ENCODE data around the gene IPO13. TPM values are rescaled to one million over a fixed set of nuclear protein-coding genes. Genes with fewer than 3 reads are reported as not detected.

IPO13 gene
- total and polyA plus RNA-seq, 2 donors (not counting 1 experiment from before 2014, with no cell fraction given) = 12.8 to 18.5 TPM

- H4K20me1 ChIP-seq (ENCODE audit: control insufficient read depth, extremely low read depth, insufficient read depth, low read length) = no peaks in the 10 kb centered on the region
- H3K9me3 ChIP-seq (ENCODE audit: control insufficient read depth, insufficient read depth, low read depth, low read length) = no peaks in the 10 kb centered on the region
- no peak overlapping the region for H3K27ac ChIP-seq (ENCODE audit: insufficient read depth, low read length)
- H3K4me1 ChIP-seq (ENCODE audit: control insufficient read depth, extremely low read depth, insufficient read depth, low read length) = no peaks in the 10 kb centered on the region
- H3K36me3 ChIP-seq (ENCODE audit: control insufficient read depth, insufficient read depth, low read length) = peaks cover 3% of the 10 kb centered on the region
- TF ChIP-seq EZH2 (IDR thresholded peaks at IDR 0.05; ENCODE audit: low read length, missing control alignments) (no peak), CTCF (conservative IDR thresholded peaks at IDR 0.05 in 1 of 2, IDR thresholded peaks at IDR 0.05 in 1 of 2; ENCODE audit: low read depth in 1 of 2, low read length in 2 of 2) (no peak)
- no peak overlapping the region for H3K4me2 ChIP-seq (ENCODE audit: extremely low read depth, insufficient read depth, low read length)
- H3K9ac ChIP-seq (ENCODE audit: insufficient read depth, low read length) = no peak overlapping the region
- DNase-seq (ENCODE audit: low read depth in 2 of 2) = no peak
- no peak overlapping the region for H2AFZ ChIP-seq (ENCODE audit: low read length)
- no peak overlapping the region for H3K4me3 ChIP-seq (replicated peaks in 1 of 4; ENCODE audit: control extremely low read depth in 1 of 4, insufficient read depth in 1 of 4, low read depth in 3 of 4, low read length in 4 of 4)
- no peaks in the 10 kb centered on the region for H3K27me3 ChIP-seq (ENCODE audit: control insufficient read depth, insufficient read depth, low read length)
- H3K79me2 ChIP-seq (ENCODE audit: control insufficient read depth, insufficient read depth, low read length) = no peaks in the 10 kb centered on the region
Observed at GRCh38 chr1:43901196-43901961, 45.4 kb upstream of the IPO13 start.

GRCh38 chr1:43902058-43902831 lies 44.5 kb upstream of the IPO13 start:
- no peaks in the 10 kb centered on the region for H3K27me3 ChIP-seq (ENCODE audit: control insufficient read depth, insufficient read depth, low read length)

More at GRCh38 chr1:43902058-43902831, 44.5 kb upstream of the IPO13 start:
- no peak for DNase-seq (ENCODE audit: low read depth in 2 of 2)
- Histone ChIP-seq H3K4me1 (ENCODE audit: control insufficient read depth, extremely low read depth, insufficient read depth, low read length) (no peaks in the 10 kb centered on the region), H3K36me3 (ENCODE audit: control insufficient read depth, insufficient read depth, low read length) (peaks cover 3% of the 10 kb centered on the region), H3K27ac (ENCODE audit: insufficient read depth, low read length) (no peak overlapping the region), H4K20me1 (ENCODE audit: control insufficient read depth, extremely low read depth, insufficient read depth, low read length) (no peaks in the 10 kb centered on the region), H3K79me2 (ENCODE audit: control insufficient read depth, insufficient read depth, low read length) (no peaks in the 10 kb centered on the region), H3K4me2 (ENCODE audit: extremely low read depth, insufficient read depth, low read length) (no peak overlapping the region), H3K9me3 (ENCODE audit: control insufficient read depth, insufficient read depth, low read depth, low read length) (no peaks in the 10 kb centered on the region), H2AFZ (ENCODE audit: low read length) (no peak overlapping the region), H3K4me3 (replicated peaks in 1 of 4; ENCODE audit: control extremely low read depth in 1 of 4, insufficient read depth in 1 of 4, low read depth in 3 of 4, low read length in 4 of 4) (no peak overlapping the region), H3K9ac (ENCODE audit: insufficient read depth, low read length) (no peak overlapping the region)
- no peak for TF ChIP-seq EZH2 (IDR thresholded peaks at IDR 0.05; ENCODE audit: low read length, missing control alignments)
- no peak for TF ChIP-seq CTCF (conservative IDR thresholded peaks at IDR 0.05 in 1 of 2, IDR thresholded peaks at IDR 0.05 in 1 of 2; ENCODE audit: low read depth in 1 of 2, low read length in 2 of 2)
